ENCODE data around the gene UBN2.

DNA sequence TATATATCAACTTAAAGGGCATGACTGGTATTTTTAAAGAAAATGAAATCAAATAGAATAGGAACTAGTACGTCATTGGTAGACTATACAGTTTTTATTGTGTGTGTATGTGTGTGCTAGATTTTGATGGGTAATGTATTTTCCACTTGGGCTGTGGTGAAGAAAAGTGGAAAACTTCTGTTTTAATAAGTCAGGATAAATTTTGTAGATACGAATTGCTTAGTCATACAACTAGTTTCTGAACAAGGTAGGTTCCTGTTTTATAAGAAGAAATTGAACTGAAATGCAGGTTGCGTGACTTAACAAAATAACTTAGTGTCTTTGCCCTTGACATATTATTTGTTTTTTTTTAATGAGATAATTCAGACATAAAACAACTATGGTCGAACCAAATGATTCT lies 24.3 kb downstream of the UBN2 start:
- TF ChIP-seq CTCF (IDR thresholded peaks at IDR 0.05; ENCODE audit: low read depth, low read length) (no peak), EZH2phosphoT487 (IDR thresholded peaks at IDR 0.05; ENCODE audit: low read depth) (no peak)

Measured in OCI-LY3 (cell line).